ENCODE results near the gene CD300LD.
"Not testable (repeated sequence)": the region's sequence is repeated elsewhere in the genome, so short reads cannot be mapped to it uniquely, and the experiment has no call there.

Gene CD300LD

GRCh38 chr17:74592087-74592990 lies at the start of gene CD300LD:
Gene CD300LD (minus strand): TSS chr17:74592283. CDS start chr17:74592202, 81 bp downstream.
- DNase-seq (ENCODE audit: low spot score), result no peak

DNA sequence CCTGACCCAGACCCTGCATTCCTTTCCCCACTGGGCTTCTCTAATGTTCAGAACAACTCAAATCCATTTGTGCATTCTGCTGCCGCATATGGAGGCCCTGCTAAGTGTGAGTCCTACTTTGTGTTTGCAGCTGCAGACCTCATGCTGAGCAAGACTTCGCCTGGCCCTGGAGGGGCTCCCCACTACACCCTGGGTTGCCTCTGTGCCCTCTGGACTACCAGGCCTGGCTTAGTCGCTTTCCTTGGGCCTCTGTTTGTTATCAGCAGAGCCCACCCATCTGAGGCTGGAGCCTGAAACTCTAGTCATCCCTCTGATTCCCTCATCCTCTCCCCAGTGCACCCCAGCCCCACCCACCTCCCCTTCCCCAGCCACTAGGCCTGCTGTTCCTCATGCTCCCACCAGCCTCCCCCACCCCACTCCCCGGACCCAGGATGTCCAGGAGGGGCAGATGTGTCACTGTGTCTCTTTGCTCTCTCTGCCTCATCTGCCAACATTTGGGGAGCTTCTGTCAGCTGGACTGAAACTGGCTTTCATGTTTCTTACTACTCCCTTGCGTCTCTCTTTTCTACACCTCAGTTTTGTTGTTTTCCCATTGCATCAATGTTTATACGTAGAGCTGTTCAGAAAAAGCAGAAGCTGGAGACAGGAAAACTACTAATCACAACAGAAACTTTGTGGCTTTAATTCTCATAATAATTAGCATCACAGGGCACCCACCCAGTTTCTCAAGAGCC lies 49.3 kb upstream of the CD300LD start:
- no peak for DNase-seq (ENCODE audit: low spot score)

DNA sequence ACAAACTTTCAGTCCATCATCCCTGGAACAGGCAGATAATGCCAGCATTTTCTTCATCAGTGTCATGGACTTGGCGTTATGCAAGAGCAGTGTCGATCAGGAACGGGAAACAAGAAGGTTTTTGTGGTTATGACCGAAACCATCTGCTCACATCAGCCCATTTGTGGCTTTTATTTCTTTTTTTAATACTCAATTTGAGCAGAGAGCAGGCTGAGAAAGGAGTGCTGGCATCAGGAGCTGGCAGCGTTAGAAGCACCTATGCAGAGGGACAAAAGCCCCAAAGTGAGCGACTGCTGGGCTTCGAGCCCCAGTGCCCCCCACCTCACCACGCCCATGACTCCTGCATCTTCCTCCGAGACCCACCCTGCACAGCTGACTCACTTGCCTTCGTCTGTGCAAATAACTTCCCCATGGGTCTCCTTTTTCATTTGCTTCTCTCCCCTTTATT lies 47.6 kb upstream of the CD300LD start:
- DNase-seq (ENCODE audit: low spot score), result no peak

- peak; percentile 62 for DNase-seq (ENCODE audit: low spot score)
Observed at GRCh38 chr17:74637926-74638325, 45.8 kb upstream of the CD300LD start.

DNA sequence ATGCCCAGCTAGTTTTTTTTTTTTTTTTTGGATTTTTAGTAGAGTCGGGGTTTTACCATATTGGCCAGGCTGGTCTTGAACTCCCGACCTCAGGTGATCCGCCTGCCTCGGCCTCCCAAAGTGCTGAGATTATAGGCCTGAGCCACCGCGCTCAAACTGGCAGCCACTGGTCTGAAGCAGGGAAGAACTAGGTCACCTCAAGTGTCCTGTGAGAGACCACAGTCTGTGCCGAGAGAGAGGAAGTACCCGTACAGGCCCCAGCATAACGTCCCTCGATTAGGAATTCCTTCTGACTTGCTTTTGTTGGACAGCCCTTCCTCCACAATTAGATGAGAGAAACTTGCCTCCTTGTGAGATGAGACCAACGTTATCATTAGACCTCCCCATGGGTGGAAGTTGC lies 45.2 kb upstream of the CD300LD start:
- DNase-seq (ENCODE audit: low spot score), result peak; percentile 21

DNA sequence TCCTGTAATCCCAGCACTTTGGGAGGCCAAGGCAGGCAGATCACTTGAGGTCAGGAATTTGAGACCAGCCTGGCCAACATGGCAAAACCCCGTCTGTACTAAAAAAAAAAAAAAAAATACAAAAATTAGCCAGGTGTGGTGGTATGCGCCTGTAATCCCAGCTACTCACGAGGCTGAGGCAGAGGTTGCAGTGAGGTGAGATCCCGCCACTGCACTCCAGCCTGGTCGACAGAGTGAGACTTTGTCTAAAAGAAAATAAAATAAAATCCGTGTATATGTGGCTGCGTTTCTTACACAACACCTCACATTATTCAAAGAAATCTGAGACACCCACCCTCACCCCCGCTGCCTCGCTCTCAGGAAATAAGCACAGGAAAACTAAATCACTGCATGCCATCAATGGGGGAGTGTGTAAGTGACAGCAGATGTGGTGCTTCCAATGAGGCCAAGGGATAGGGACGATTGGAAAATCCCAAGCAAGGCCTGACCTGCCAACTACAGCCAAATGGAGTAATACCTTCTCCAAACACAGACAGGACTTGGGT lies 44.5 kb upstream of the CD300LD start:
- DNase-seq (ENCODE audit: low spot score), result not testable (repeated sequence)

DNA sequence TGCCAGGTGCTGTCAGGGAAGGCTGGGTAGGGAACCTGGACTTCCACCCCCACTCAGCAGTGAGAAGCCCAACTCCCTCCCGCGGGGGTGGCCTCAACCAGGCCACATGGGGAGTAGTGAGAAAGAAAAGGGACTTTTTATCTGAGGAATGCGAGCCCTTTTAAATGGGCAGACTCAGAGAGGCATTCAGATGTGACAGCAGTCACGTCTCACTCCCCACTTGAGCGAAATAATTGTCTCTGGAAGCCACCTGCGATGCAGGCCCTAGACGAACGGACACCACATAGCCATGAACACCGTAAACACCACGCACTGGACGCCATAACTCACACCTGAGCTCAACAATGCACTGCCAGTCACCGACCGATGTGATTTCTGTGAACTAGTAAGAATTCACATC lies 43.3 kb upstream of the CD300LD start:
- no peak for DNase-seq (ENCODE audit: low spot score)

DNA sequence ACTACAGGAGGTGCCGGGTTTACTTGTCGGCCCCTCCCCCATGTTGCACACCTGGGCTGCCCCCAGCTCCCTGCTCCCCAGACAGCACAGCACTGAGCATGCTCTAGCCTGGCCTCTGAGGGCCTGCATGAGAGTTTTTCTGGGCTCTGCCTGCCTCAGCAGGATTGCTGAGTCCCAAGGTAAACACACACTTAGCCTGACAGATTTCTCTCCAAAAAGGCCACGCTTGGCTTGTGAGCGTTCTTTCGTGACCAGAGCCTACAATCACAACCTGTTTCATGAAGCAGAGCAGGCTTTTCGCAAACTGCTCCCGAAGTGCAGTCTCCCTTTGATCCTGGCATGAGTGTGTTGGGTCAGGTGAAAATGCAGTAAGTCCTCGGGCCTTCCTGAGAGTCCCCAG lies 41.2 kb upstream of the CD300LD start:
- DNase-seq (ENCODE audit: low spot score), result no peak

- no peak for DNase-seq (ENCODE audit: low spot score)
Observed at GRCh38 chr17:74632617-74633016, 40.5 kb upstream of the CD300LD start.

- peak; percentile 42 for DNase-seq (ENCODE audit: low spot score)
Observed at GRCh38 chr17:74631468-74632450, 39.7 kb upstream of the CD300LD start.

DNA sequence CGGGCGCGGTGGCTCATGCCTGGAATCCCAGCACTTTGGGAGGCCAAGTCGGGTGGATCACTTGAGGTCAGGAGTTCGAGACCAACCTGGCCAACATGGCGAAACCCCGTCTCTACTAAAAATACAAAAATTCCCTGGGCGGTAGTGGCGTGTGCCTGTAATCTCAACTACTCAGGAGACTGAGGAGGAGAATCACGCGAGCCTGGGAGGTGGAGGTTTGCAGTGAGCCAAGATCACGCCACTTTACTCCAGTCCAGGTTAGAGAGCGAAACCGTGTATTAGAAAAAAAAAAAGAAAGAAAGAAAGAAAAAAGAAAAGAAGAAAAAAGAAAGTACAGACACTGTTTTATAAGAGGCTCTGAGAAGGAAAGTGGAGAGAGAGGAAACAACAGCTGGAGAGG lies 38.2 kb upstream of the CD300LD start:
- DNase-seq (ENCODE audit: low spot score), result not testable (repeated sequence)

- no peak for DNase-seq (ENCODE audit: low spot score)
Observed at GRCh38 chr17:74625661-74626060, 33.6 kb upstream of the CD300LD start.

DNA sequence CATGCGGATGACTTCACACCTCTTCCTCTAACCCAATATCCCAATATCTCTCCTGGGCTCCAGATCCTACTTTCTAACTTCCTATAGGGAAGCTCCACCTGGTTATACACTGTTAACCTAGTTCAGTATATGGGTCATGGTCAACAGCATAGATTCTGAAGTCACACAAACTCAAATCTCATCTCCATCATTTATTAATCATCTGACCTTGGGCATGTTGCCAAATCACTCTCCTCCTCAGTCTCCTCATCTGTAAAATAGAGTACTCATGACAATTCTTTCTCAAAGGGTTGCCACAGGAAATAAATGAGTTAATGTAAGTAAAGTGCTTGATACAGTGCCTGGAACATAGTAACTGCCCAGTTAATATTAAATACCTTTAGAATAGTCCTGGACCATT lies 32.0 kb upstream of the CD300LD start:
- no peak for DNase-seq (ENCODE audit: low spot score)

- DNase-seq (ENCODE audit: low spot score), result no peak
Observed at GRCh38 chr17:74623693-74624093, 31.6 kb upstream of the CD300LD start, which contains the start of gene CD300E. Gene CD300E (minus strand): TSS chr17:74623738. CDS start chr17:74623621, 117 bp downstream.

GRCh38 chr17:74619077-74619673 lies 27.1 kb upstream of the CD300LD start:
- DNase-seq (ENCODE audit: low spot score), result peak; percentile 79

- no peak for DNase-seq (ENCODE audit: low spot score)
Observed at GRCh38 chr17:74618451-74618850, 26.4 kb upstream of the CD300LD start.

DNA sequence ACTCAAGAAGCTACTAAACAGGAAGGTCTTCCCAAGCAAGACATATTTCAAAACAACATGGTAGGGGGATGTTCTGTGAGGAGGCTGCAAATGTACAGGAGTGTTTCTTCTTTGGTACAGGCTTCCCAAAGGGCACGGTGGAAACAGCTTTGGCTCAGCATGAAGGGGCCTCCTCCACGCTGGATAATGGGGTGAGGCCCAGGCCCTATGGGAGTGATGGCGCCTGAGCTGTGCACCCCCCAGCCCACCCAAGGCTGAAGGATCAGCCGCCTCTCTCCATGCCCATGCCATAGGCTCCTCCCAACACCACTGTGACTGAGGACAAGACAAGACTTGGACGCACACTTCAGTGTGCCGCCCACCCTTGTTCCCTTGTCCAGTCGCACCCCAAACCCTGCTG lies 24.6 kb upstream of the CD300LD start:
- DNase-seq (ENCODE audit: low spot score), result no peak

- no peak for DNase-seq (ENCODE audit: low spot score)
Observed at GRCh38 chr17:74612046-74612445, 20.0 kb upstream of the CD300LD start.

DNA sequence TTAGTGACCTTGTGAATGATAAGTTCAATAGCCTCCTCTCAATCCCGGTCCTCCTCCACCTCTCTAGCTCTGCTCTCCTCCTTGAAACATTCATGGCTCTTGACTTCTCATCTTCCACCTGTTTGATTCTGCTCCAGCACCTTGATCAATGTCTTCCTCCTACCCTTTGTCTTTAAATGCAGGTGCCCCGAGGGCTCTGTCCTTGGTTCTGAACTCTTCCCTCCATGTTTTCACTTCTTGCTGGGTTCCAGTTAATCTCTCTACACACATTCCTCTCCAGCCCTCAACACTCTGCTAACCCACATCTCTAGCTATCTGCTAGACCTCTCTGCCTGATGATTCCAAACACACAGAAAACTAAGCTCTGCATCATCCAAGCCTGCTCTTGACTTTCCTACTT lies 18.0 kb upstream of the CD300LD start:
- DNase-seq (ENCODE audit: low spot score), result no peak

DNA sequence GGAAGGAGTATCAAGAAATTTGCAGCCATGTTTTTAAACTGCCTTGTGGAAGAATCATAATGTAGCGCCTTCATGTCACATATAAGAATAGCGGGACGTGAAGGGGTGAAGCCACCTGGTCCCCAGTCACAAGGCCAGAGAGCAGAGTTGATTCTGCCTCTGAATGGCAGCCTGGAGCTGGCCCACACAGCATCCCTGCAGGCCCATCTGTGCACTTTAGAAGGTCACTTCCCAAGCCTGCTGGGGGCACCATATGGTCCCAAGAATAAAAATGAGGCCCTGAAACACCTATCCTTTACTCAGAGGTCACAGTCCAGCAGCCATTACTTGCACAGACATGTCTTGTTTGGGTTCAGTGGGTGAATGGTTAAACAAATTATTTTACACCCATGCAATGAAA lies 16.4 kb upstream of the CD300LD start:
- peak; percentile 95 for DNase-seq (ENCODE audit: low spot score)

DNA sequence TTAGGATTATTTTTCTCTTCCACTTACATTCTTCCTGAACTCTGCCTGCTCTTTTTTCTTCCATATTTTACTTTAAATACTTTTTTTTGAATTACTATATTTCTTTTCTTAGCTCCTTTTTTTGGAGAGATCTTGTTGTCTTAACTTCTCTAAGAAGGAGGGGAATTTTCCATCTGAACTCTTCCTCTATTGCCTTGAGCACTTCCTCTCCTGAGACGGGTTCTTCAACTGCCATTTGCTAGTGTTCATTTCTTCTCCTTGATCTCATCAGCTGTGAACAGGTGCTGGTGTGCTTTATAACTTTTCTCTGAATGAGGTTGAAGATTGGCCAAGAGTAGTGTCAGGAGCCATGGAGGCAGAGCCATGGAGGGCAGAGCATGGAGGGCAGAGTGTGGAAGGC lies 15.1 kb upstream of the CD300LD start:
- DNase-seq (ENCODE audit: low spot score), result no peak

Measured in cerebellar cortex (tissue), 1 donor.